Keratinocyte (primary cell): Measurements from ENCODE around the gene DNAJC11. TPM values are rescaled to one million over a fixed set of nuclear protein-coding genes. Genes with fewer than 3 reads are reported as not detected.

Experiments
- DNase-seq: peaks from one replicate; pipeline ENCODE4 v3.0.0-alpha.2; 2011; ENCODE audit warnings: low read depth, missing footprints, low spot score
- FAIRE-seq: peaks from 2 replicates; lab custom pipeline; 2011; peaks lifted over from hg19 to GRCh38; lab: Jason Lieb, UNC
- H2AFZ ChIP-seq: 2 replicates; pipeline ENCODE4 v1.6.0; 2012; ENCODE audit warnings: low read length, control low read depth, inconsistent platforms; ENCODE audit not compliant: control insufficient read depth
- H3K27ac ChIP-seq: 2 replicates; pipeline ENCODE4 v1.5.1; 2011; ENCODE audit warnings: low read length; ENCODE audit not compliant: control insufficient read depth, insufficient read depth
- H3K27me3 ChIP-seq: 3 replicates; pipeline ENCODE4 v1.6.0; 2011; ENCODE audit warnings: low read length; ENCODE audit not compliant: control insufficient read depth, insufficient read depth; ENCODE audit errors: extremely low read depth
- H3K36me3 ChIP-seq, 2 experiments: 2 replicates in 1 of 2; 3 replicates in 1 of 2; pipeline ENCODE4 v1.5.1; 2011; ENCODE audit warnings: low read length in 2 of 2, mild to moderate bottlenecking in 1 of 2; ENCODE audit not compliant: control insufficient read depth in 2 of 2, insufficient read depth in 2 of 2; ENCODE audit errors: extremely low read depth in 1 of 2
- H3K4me1 ChIP-seq: 3 replicates; pipeline ENCODE4 v1.5.1; 2011; ENCODE audit warnings: low read length; ENCODE audit not compliant: control insufficient read depth, insufficient read depth; ENCODE audit errors: extremely low read depth
- H3K4me2 ChIP-seq: 3 replicates; pipeline ENCODE4 v1.6.0; 2011; ENCODE audit warnings: low read depth, low read length; ENCODE audit not compliant: control insufficient read depth, insufficient read depth; ENCODE audit errors: extremely low read depth
- H3K4me3 ChIP-seq, 3 experiments: fragments of 200-600 bp in 1 of 3; sonication (generic) in 1 of 3; 2 replicates in 2 of 3; 3 replicates in 1 of 3; pipeline ENCODE4 v1.5.1; 2011 to 2016; ENCODE audit warnings: low read length in 3 of 3, mild to moderate bottlenecking in 3 of 3, control low read depth in 2 of 3, inconsistent platforms in 1 of 3, low read depth in 1 of 3, mixed read lengths in 1 of 3, mixed run types in 1 of 3, moderate library complexity in 1 of 3; ENCODE audit not compliant: control insufficient read depth in 2 of 3, insufficient read depth in 2 of 3; ENCODE audit errors: extremely low read depth in 1 of 3
- H3K79me2 ChIP-seq: 2 replicates; pipeline ENCODE4 v1.6.0; 2012; ENCODE audit warnings: low read length; ENCODE audit not compliant: control insufficient read depth, insufficient read depth
- H3K9ac ChIP-seq: 3 replicates; pipeline ENCODE4 v1.6.0; 2011; ENCODE audit warnings: low read length; ENCODE audit not compliant: control insufficient read depth, insufficient read depth; ENCODE audit errors: extremely low read depth
- H3K9me1 ChIP-seq: 3 replicates; pipeline ENCODE4 v1.6.0; 2011; ENCODE audit warnings: low read length; ENCODE audit not compliant: control insufficient read depth, insufficient read depth; ENCODE audit errors: extremely low read depth
- H3K9me3 ChIP-seq: 2 replicates; pipeline ENCODE4 v1.5.1; 2012; ENCODE audit warnings: low read depth, low read length; ENCODE audit not compliant: control insufficient read depth
- H4K20me1 ChIP-seq: 3 replicates; pipeline ENCODE4 v1.6.0; 2011; ENCODE audit warnings: low read length; ENCODE audit not compliant: control insufficient read depth, insufficient read depth; ENCODE audit errors: extremely low read depth
- CTCF ChIP-seq, 3 experiments: IDR thresholded peaks in 1 of 3; conservative IDR thresholded peaks in 1 of 3; optimal IDR thresholded peaks in 1 of 3; 2 replicates in 2 of 3; 3 replicates in 1 of 3; pipeline versions ENCODE3 to v1.5.1; 2011; ENCODE audit warnings: low read length in 3 of 3, mild to moderate bottlenecking in 3 of 3, moderate library complexity in 2 of 3, control low read depth in 1 of 3, inconsistent platforms in 1 of 3; ENCODE audit not compliant: insufficient read depth in 2 of 3; ENCODE audit errors: extremely low read depth in 1 of 3
- EZH2 ChIP-seq: IDR thresholded peaks from one replicate; pipeline ENCODE4 v1.6.1; 2012; ENCODE audit warnings: inconsistent platforms, mild to moderate bottlenecking, low read length, moderate library complexity
- dilution Hi-C: fragments of 300-500 bp; cut with MboI; formaldehyde crosslinking; loops from one replicate; pipeline ENCODE4 v1.7.0; 2020; ENCODE audit warnings: low sequenced_read_pairs; ENCODE audit not compliant: extremely low pct_ligation_motif_present
- polyA plus RNA-seq, 5 experiments: library from polyadenylated mRNA; depleted of rRNA in 3 of 5; stranded (reverse) in 3 of 5; stranded (forward) in 1 of 5; unstranded in 1 of 5; fragments of >200 nt; gene quantifications; 1 replicate in 1 of 5; 2 replicates in 3 of 5; 3 replicates in 1 of 5; pipeline versions ENCODE4 v1.2.1 to v1.2.3, GENCODE V29; 2011 to 2012; ENCODE audit warnings: missing spikeins in 2 of 5, low read depth in 1 of 5, low replicate concordance in 1 of 5

Gene DNAJC11
- polyA plus RNA-seq, 1 donor (not counting 4 experiments of a cell fraction or from before 2014, with no cell fraction given) = 40.8 TPM

GRCh38 chr1:6747674-6748073 lies 46.1 kb upstream of the DNAJC11 start:
- peaks cover 11% of the 10 kb centered on the region for H3K4me1 ChIP-seq
- H3K36me3 ChIP-seq = no peaks in the 10 kb centered on the region
- FAIRE-seq = no peak
- TF ChIP-seq CTCF (optimal IDR thresholded peaks at IDR 0.05 in 1 of 3, IDR thresholded peaks at IDR 0.05 in 1 of 3, conservative IDR thresholded peaks at IDR 0.05 in 1 of 3; ENCODE audit: extremely low read depth in 1 of 3, insufficient read depth in 2 of 3, low read length in 3 of 3) = no peak
- no peak for TF ChIP-seq EZH2
- H3K9me3 ChIP-seq = no peaks in the 10 kb centered on the region
- H3K9me1 ChIP-seq = no peaks in the 10 kb centered on the region
- DNase-seq = no peak
- no peaks in the 10 kb centered on the region for H4K20me1 ChIP-seq
- dilution Hi-C loops = no loop called here
- H3K4me2 ChIP-seq = no peak overlapping the region
- H3K27ac ChIP-seq = no peak overlapping the region
- H3K4me3 ChIP-seq = no peak overlapping the region
- H3K27me3 ChIP-seq = no peaks in the 10 kb centered on the region
- no peaks in the 10 kb centered on the region for H3K79me2 ChIP-seq
- no peak overlapping the region for H2AFZ ChIP-seq
- H3K9ac ChIP-seq = no peak overlapping the region

GRCh38 chr1:6745073-6745472 lies 43.5 kb upstream of the DNAJC11 start:
- no peak for DNase-seq
- Histone ChIP-seq H3K4me3 (no peak overlapping the region), H3K79me2 (no peaks in the 10 kb centered on the region), H2AFZ (no peak overlapping the region), H3K9ac (no peak overlapping the region), H3K4me1 (peaks cover 11% of the 10 kb centered on the region), H3K27me3 (no peaks in the 10 kb centered on the region), H3K4me2 (no peak overlapping the region), H3K9me1 (no peaks in the 10 kb centered on the region), H3K27ac (no peak overlapping the region), H3K36me3 (no peaks in the 10 kb centered on the region), H3K9me3 (no peaks in the 10 kb centered on the region), H4K20me1 (no peaks in the 10 kb centered on the region)
- dilution Hi-C loops = no loop called here
- FAIRE-seq = no peak
- TF ChIP-seq CTCF (optimal IDR thresholded peaks at IDR 0.05 in 1 of 3, IDR thresholded peaks at IDR 0.05 in 1 of 3, conservative IDR thresholded peaks at IDR 0.05 in 1 of 3; ENCODE audit: extremely low read depth in 1 of 3, insufficient read depth in 2 of 3, low read length in 3 of 3) (no peak), EZH2 (no peak)
